ENCODE measurements around the gene RABGAP1L.

- TF ChIP-seq EZH2 (IDR thresholded peaks at IDR 0.05) (no peak), CTCF (IDR thresholded peaks at IDR 0.05) (peak; percentile 71), EZH2phosphoT487 (IDR thresholded peaks at IDR 0.05) (no peak)
Measured at GRCh38 chr1:174262349-174263241, 103.3 kb downstream of the RABGAP1L start.
